Measurements from ENCODE around the gene TIAM2.

DNA sequence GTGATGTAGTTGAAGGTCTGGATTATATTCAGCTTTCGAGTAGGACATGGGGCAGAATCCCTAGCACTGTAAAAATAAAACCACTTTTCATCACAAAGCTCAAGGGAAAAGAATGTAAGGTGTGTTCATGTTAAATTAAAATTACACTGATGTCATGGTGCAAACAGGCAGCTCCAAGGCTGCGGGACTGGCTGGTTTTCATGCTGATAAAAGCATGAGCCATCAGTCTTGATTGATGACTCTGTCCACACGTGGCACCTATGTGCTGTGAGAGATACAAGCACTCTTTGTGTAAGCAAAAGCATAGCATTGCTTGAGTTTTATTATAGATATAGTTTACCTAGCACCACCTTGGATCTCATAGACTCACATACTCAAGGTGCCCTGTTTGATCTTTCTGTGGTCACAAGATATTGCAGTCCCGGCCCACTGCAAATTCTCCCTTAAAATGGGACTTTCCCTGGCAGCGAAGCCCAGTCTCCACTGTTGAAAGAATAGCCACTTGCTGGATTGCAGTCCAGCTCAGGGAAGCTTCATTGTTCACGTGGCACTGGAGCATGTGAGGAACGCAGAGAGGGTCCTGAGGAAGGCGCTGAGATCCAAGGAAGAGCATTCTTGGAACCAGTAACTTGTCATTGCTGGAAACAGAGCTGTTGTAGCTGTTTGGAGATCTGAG is 90.6 kb downstream of the TIAM2 start:
- no peak for TF ChIP-seq POLR2A (IDR thresholded peaks at IDR 0.05; ENCODE audit: low read depth, low read length)
- TF ChIP-seq POLR2AphosphoS5 (IDR thresholded peaks at IDR 0.05; ENCODE audit: low read depth, low read length) = no peak
- no peak for TF ChIP-seq TAF1 (IDR thresholded peaks at IDR 0.05; ENCODE audit: borderline replicate concordance, low read depth, low read length)

Data from GM12892 (cell line).